ENCODE data around the gene GCC1. TPM values are rescaled to one million over a fixed set of nuclear protein-coding genes. Genes with fewer than 3 reads are reported as not detected.

Gene GCC1
- polyA plus RNA-seq, 1 donor, result 7.5 TPM

GRCh38 chr7:127535546-127536393 lies 49.6 kb downstream of the GCC1 start:
- DNase-seq, result no peak

GRCh38 chr7:127534636-127535035 lies 50.8 kb downstream of the GCC1 start:
- DNase-seq, result no peak

- DNase-seq, result no peak
Measured at GRCh38 chr7:127532736-127533135, 52.7 kb downstream of the GCC1 start.

- no peak for DNase-seq
Measured at GRCh38 chr7:127532151-127532550, 53.2 kb downstream of the GCC1 start.

Other genes starting within 250 kb of the GCC1 start
- 14.9 TPM for gene ZNF800, start 192.9 kb downstream of the GCC1 start, polyA plus RNA-seq (ENCODE audit: insufficient read length)
- 126 TPM for gene ARF5, start 2.8 kb upstream of the GCC1 start, polyA plus RNA-seq (ENCODE audit: insufficient read length)
- gene FSCN3, start 8.1 kb upstream of the GCC1 start, polyA plus RNA-seq (ENCODE audit: insufficient read length), result not detected
- not detected for gene PAX4, start 32.5 kb upstream of the GCC1 start, polyA plus RNA-seq (ENCODE audit: insufficient read length)
- gene SND1, start 66.6 kb upstream of the GCC1 start, polyA plus RNA-seq (ENCODE audit: insufficient read length), result 92.5 TPM